AG04450 (cell line): Measurements from ENCODE around the gene PLAC8. TPM values are rescaled to one million over a fixed set of nuclear protein-coding genes. Genes with fewer than 3 reads are reported as not detected.

ENCODE experiments used
- CTCF ChIA-PET: fragments of 300-600, 350-600 bp; formaldehyde crosslinking; extraction: SDS; loops from one replicate; lab custom pipeline; 2022; ENCODE audit warnings: antibody characterized with exemption, inconsistent platforms; lab: Charles Lee
- POLR2A ChIA-PET: fragments of 350-600 bp; formaldehyde crosslinking; extraction: SDS; loops from one replicate; lab custom pipeline; 2021; ENCODE audit warnings: antibody characterized with exemption, inconsistent platforms; lab: Yijun Ruan, JAX
- DNase-seq: peaks from one replicate; pipeline ENCODE4 v3.0.0-alpha.2; 2011; ENCODE audit warnings: low read depth, low spot score
- H3K27ac ChIP-seq: one replicate; pipeline ENCODE4 v1.5.1; 2012; ENCODE audit warnings: low read depth, low read length, control low read depth
- H3K27me3 ChIP-seq: one replicate; pipeline ENCODE4 v1.6.0; 2012; ENCODE audit warnings: low read length; ENCODE audit not compliant: control insufficient read depth, insufficient read depth
- H3K4me3 ChIP-seq: 2 replicates; pipeline ENCODE4 v1.5.1; 2011; ENCODE audit warnings: mild to moderate bottlenecking, low read depth, low read length, control low read depth
- H3K9me3 ChIP-seq: 2 replicates; pipeline ENCODE4 v1.5.1; 2012; ENCODE audit warnings: low read length; ENCODE audit not compliant: control insufficient read depth, insufficient read depth
- CTCF ChIP-seq: IDR thresholded peaks from 2 replicates; pipeline ENCODE4 v1.5.1; 2011; ENCODE audit warnings: low read depth, low read length, control low read depth, inconsistent platforms
- polyA minus RNA-seq: library from RNA; depleted of rRNA, polyadenylated mRNA; stranded (reverse); fragments of >200 nt; gene quantifications from 2 replicates; pipeline ENCODE4 v1.2.3, GENCODE V29; 2011; rRNA and poly(A)+ RNA removed
- polyA plus RNA-seq: library from polyadenylated mRNA; depleted of rRNA; stranded (reverse); fragments of >200 nt; gene quantifications from 2 replicates; pipeline ENCODE4 v1.2.3, GENCODE V29; 2011; rRNA removed

The PLAC8 gene
- polyA plus RNA-seq (0.11 and 0.33 TPM in 2 replicates), polyA minus RNA-seq (not detected in 2 replicates)

DNA sequence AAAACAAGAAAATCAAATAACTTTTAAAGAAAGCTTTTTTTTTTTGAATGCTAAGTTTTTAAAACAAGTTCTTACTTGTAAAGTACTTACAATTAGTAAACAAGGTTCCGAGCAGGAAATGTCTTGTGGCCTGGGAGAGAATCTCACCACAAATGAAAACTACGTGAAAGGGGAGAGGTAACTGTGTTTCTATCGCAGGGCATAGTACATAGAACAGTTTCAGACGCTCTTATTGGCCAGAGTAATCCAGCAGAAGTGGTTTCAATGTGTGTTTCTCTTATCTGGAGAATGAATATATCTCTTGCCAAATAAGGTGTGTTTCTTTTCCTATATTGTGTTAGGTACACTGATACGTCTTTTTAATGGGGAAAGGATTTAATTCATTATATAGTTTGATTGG is at the start of gene PLAC8:
Gene PLAC8 (minus strand): TSS at position 154 of the 400 bp plus-strand sequence. CDS start 6,808 bp downstream, outside the sequence.
- TF ChIP-seq CTCF = no peak
- H3K27ac ChIP-seq = no peak within 1 kb of the TSS
- no peaks in the 10 kb centered on the region for H3K27me3 ChIP-seq
- no peak within 1 kb of the TSS for H3K4me3 ChIP-seq
- no peaks in the 10 kb centered on the region for H3K9me3 ChIP-seq
- ChIA-PET CTCF (interaction anchor here (1.0 kb wide), 1 partner anchor 41 kb away, joined by 8 read pairs; no protein-coding TSS in a partner anchor), POLR2A (interaction anchor here (0.5 kb wide), 1 partner anchor 95 kb away, joined by 3 read pairs; no protein-coding TSS in a partner anchor)
- DNase-seq = no peak

GRCh38 chr4:83153417-83153816 is 38.9 kb upstream of the PLAC8 start:
- CTCF ChIA-PET = interaction anchor here (0.6 kb wide), 1 partner anchor 43 kb away, joined by 3 read pairs; no protein-coding TSS in a partner anchor

DNA sequence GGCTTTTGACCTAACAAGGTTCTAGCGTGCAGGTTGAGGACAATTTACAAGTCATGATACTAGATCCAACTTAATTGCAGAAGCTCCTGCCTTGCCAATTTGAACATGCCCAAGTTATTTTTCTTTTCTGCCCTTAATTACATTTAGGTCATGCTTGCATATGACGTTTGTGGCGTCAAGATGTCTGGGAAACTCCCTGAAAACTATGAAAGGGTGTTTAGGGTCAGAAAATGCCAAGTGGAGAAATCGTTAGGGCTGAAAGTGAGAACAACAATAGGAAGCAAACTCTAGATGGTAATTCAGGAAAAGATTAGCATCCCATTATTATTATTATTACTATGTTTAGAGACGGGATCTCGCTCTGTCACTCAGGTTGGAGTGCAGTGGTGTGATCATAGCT is 38.2 kb upstream of the PLAC8 start:
- peaks cover 3% of the 10 kb centered on the region for H3K27me3 ChIP-seq
- no peak overlapping the region for H3K27ac ChIP-seq
- no peak for TF ChIP-seq CTCF
- ChIA-PET CTCF (interaction anchor here (0.6 kb wide), 1 partner anchor 42 kb away, joined by 3 read pairs; no protein-coding TSS in a partner anchor), POLR2A (no interaction called here)
- H3K4me3 ChIP-seq = no peak overlapping the region
- H3K9me3 ChIP-seq = no peaks in the 10 kb centered on the region
- DNase-seq = no peak

More at GRCh38 chr4:83153417-83153816, 38.9 kb upstream of the PLAC8 start:
- Histone ChIP-seq H3K4me3 (no peak overlapping the region), H3K27me3 (peaks cover 3% of the 10 kb centered on the region), H3K9me3 (no peaks in the 10 kb centered on the region), H3K27ac (no peak overlapping the region)
- DNase-seq = no peak
- TF ChIP-seq CTCF = no peak
- POLR2A ChIA-PET = no interaction called here

DNA sequence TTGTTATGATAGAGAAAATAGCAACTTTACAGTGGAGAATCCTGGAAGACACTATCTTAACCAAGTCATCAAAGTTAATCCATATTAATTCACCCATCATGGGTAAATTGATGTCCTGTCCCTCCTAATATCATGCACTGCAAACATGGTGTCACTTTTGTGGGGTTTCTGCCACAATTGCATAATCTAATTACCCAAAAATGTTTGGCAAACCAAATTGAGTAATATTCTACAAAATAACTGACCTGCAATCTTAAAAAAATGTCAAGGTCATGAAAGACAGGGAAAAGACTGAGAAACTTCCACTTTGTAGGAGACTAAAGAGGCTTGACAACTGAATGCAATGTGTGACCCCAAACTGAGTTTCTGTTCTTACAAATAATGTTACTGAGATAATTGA is 37.1 kb upstream of the PLAC8 start:
- Histone ChIP-seq H3K27ac (no peak overlapping the region), H3K27me3 (peaks cover 3% of the 10 kb centered on the region), H3K4me3 (no peak overlapping the region), H3K9me3 (no peaks in the 10 kb centered on the region)
- TF ChIP-seq CTCF = no peak
- no peak for DNase-seq
- ChIA-PET CTCF (no interaction called here), POLR2A (no interaction called here)

GRCh38 chr4:83150653-83151330 is 36.3 kb upstream of the PLAC8 start:
- Histone ChIP-seq H3K27ac (no peak overlapping the region), H3K27me3 (peaks cover 8% of the 10 kb centered on the region), H3K9me3 (no peaks in the 10 kb centered on the region), H3K4me3 (no peak overlapping the region)
- ChIA-PET CTCF (interaction anchor here (0.6 kb wide), 2 partner anchors 341 to 491 kb away, joined by 3 to 4 read pairs; no protein-coding TSS in a partner anchor), POLR2A (no interaction called here)
- DNase-seq = no peak
- TF ChIP-seq CTCF = no peak
